Natural killer cell (primary cell): ENCODE measurements around the gene STARD10. TPM values are rescaled to one million over a fixed set of nuclear protein-coding genes. Genes with fewer than 3 reads are reported as not detected.

Experiments used
- ATAC-seq, 3 donors: fragments of 150-1000 bp in 2 of 3; fragments of 200-7000 bp in 1 of 3; cut with Tn5 transposase; 1 replicate in 1 of 3; 2 replicates in 2 of 3; pipeline ENCODE4 v1.10.0; 2021; ENCODE audit warnings: mild to moderate bottlenecking in 2 of 3, moderate library complexity in 2 of 3
- DNase-seq, 2 donors: peaks; one replicate each; pipeline versions ENCODE4 v3.0.0 to v3.0.0-alpha.2; 2013 to 2021; ENCODE audit warnings: mixed read lengths in 1 of 2
- H3K27ac ChIP-seq: one replicate; pipeline ENCODE4 v1.5.1; 2013; ENCODE audit warnings: mild to moderate bottlenecking, low read length
- H3K27me3 ChIP-seq: one replicate; pipeline ENCODE4 v1.6.1; 2013; ENCODE audit warnings: low read length; ENCODE audit not compliant: control insufficient read depth, insufficient read depth
- H3K36me3 ChIP-seq: one replicate; pipeline ENCODE4 v1.6.1; 2013; ENCODE audit warnings: low read length; ENCODE audit not compliant: control insufficient read depth, insufficient read depth
- H3K4me1 ChIP-seq: one replicate; pipeline ENCODE4 v1.6.1; 2013; ENCODE audit warnings: low read length; ENCODE audit not compliant: control insufficient read depth, insufficient read depth
- H3K4me3 ChIP-seq: one replicate; pipeline ENCODE4 v1.5.1; 2013; ENCODE audit warnings: low read length
- H3K9me3 ChIP-seq: one replicate; pipeline ENCODE4 v1.6.1; 2013; ENCODE audit warnings: low read length; ENCODE audit not compliant: control insufficient read depth, insufficient read depth
- H3K27ac Mint-ChIP-seq, 2 donors: one replicate each; pipeline ENCODE4 v1.8.0; 2022; ENCODE audit warnings: mild to moderate bottlenecking in 2 of 2, mixed read lengths in 2 of 2, moderate library complexity in 1 of 2
- H3K27me3 Mint-ChIP-seq, 2 donors: one replicate each; pipeline ENCODE4 v1.8.0; 2022; ENCODE audit warnings: low read depth in 2 of 2, mixed read lengths in 2 of 2
- H3K36me3 Mint-ChIP-seq: one replicate; pipeline ENCODE4 v1.8.0; 2022; ENCODE audit warnings: mixed read lengths
- H3K4me1 Mint-ChIP-seq, 2 donors: one replicate each; pipeline ENCODE4 v1.8.0; 2022; ENCODE audit warnings: mixed read lengths in 2 of 2
- H3K4me3 Mint-ChIP-seq: one replicate; pipeline ENCODE4 v1.8.0; 2022; ENCODE audit warnings: mild to moderate bottlenecking, moderate library complexity, mixed read lengths
- H3K9me3 Mint-ChIP-seq, 2 donors: one replicate each; pipeline ENCODE4 v1.8.0; 2022; ENCODE audit warnings: mixed read lengths in 2 of 2
- CTCF ChIP-seq: fragments of 200-600 bp; IDR thresholded peaks from one replicate; pipeline ENCODE4 v1.8.0; 2022; ENCODE audit warnings: antibody characterized with exemption
- WGBS: methylation state at CpG from one replicate; pipeline ENCODE4 v1.1.7; 2013; ENCODE audit warnings: missing lambda C conversion rate; ENCODE audit not compliant: insufficient coverage; 5-methylcytosine and 5-hydroxymethylcytosine counted together
- intact Hi-C: fragments of 100-400 bp; cut with micrococcal nuclease; formaldehyde crosslinking; loops from one replicate; pipeline ENCODE4 v1.14.2; 2022
- total RNA-seq, 4 donors: library from RNA; stranded (reverse); fragments of 120-200 nt in 1 of 4; gene quantifications; one replicate each; pipeline versions ENCODE4 v1.2.3 to v1.2.4, GENCODE V29; 2013 to 2022

The STARD10 gene
- total RNA-seq, 3 donors from 2014 or later (not counting 1 experiment from before 2014, with no cell fraction given) = 10.9 to 17.3 (median 11.7) TPM

GRCh38 chr11:72776117-72776843, 17.6 kb downstream of the STARD10 start:
- intact Hi-C loops = no loop called here

GRCh38 chr11:72775288-72776110, 18.3 kb downstream of the STARD10 start:
- Mint-ChIP-seq H3K27me3 (no peaks in the 10 kb centered on the region), H3K36me3 (no peaks in the 10 kb centered on the region), H3K27ac (peak overlapping the region in 1 of 2 donors; percentile 67), H3K4me1 (peaks cover 17 to 24% of the 10 kb centered on the region in 2 donors), H3K9me3 (no peaks in the 10 kb centered on the region), H3K4me3 (no peak overlapping the region)
- intact Hi-C loops = no loop called here
- no peak overlapping the region for H3K27ac ChIP-seq
- TF ChIP-seq CTCF = no peak
- peaks cover 32% of the 10 kb centered on the region for H3K4me1 ChIP-seq
- WGBS = 94% methylated on average over 7 of the region's 7 CpGs
- no peak overlapping the region for H3K4me3 ChIP-seq
- H3K27me3 ChIP-seq = no peaks in the 10 kb centered on the region
- DNase-seq (no peak), ATAC-seq (no peak)
- no peaks in the 10 kb centered on the region for H3K9me3 ChIP-seq
- H3K36me3 ChIP-seq = no peaks in the 10 kb centered on the region

More at GRCh38 chr11:72776117-72776843, 17.6 kb downstream of the STARD10 start:
- no peaks in the 10 kb centered on the region for H3K9me3 ChIP-seq
- Mint-ChIP-seq H3K36me3 (no peaks in the 10 kb centered on the region), H3K9me3 (no peaks in the 10 kb centered on the region), H3K27ac (peak overlapping the region in 1 of 2 donors; percentile 67), H3K4me3 (no peak overlapping the region), H3K27me3 (no peaks in the 10 kb centered on the region), H3K4me1 (peaks cover 17 to 24% of the 10 kb centered on the region in 2 donors)
- H3K27ac ChIP-seq = no peak overlapping the region
- TF ChIP-seq CTCF = no peak
- no peaks in the 10 kb centered on the region for H3K36me3 ChIP-seq
- H3K4me3 ChIP-seq = no peak overlapping the region
- H3K27me3 ChIP-seq = no peaks in the 10 kb centered on the region
- WGBS = 84% methylated on average over 9 of the region's 9 CpGs
- H3K4me1 ChIP-seq = peaks cover 40% of the 10 kb centered on the region
- ATAC-seq (no peak), DNase-seq (no peak)

- no peaks in the 10 kb centered on the region for H3K36me3 ChIP-seq
- Mint-ChIP-seq H3K27me3 (no peaks in the 10 kb centered on the region), H3K27ac (no peak overlapping the region), H3K4me1 (peaks cover 11 to 19% of the 10 kb centered on the region in 2 donors), H3K4me3 (no peak overlapping the region), H3K9me3 (no peaks in the 10 kb centered on the region), H3K36me3 (no peaks in the 10 kb centered on the region)
- no peak for DNase-seq
- H3K27me3 ChIP-seq = no peaks in the 10 kb centered on the region
- H3K27ac ChIP-seq = no peak overlapping the region
- H3K4me1 ChIP-seq = peaks cover 22% of the 10 kb centered on the region
- no peaks in the 10 kb centered on the region for H3K9me3 ChIP-seq
- H3K4me3 ChIP-seq = no peak overlapping the region
- no peak for ATAC-seq
- WGBS = 93% methylated on average over 6 of the region's 6 CpGs
- intact Hi-C loops = no loop called here
- no peak for TF ChIP-seq CTCF
Observed at GRCh38 chr11:72774499-72774898, 19.3 kb downstream of the STARD10 start.
